Trophoblast cell (in vitro differentiated cells and primary cell): ENCODE data around the gene BICD1.

Experiments used
- DNase-seq, 2 donors: peaks; one replicate each; pipeline ENCODE4 v3.0.0-alpha.2; 2016
- H2AFZ ChIP-seq: 2 replicates; pipeline ENCODE4 v1.6.1; 2013; ENCODE audit warnings: low read length, moderate library complexity, mild to moderate bottlenecking; ENCODE audit not compliant: insufficient read depth, poor library complexity
- H2AK5ac ChIP-seq: 2 replicates; pipeline ENCODE4 v1.6.1; 2013; ENCODE audit warnings: mild to moderate bottlenecking, low read length
- H2BK120ac ChIP-seq: 2 replicates; pipeline ENCODE4 v1.6.1; 2013; ENCODE audit warnings: low read length, mild to moderate bottlenecking, moderate library complexity; ENCODE audit not compliant: insufficient read depth, poor library complexity
- H2BK12ac ChIP-seq: 2 replicates; pipeline ENCODE4 v1.6.1; 2013; ENCODE audit warnings: mild to moderate bottlenecking, low read length, moderate library complexity
- H2BK5ac ChIP-seq: 2 replicates; pipeline ENCODE4 v1.6.1; 2013; ENCODE audit warnings: low read length, low read depth, moderate library complexity, mild to moderate bottlenecking; ENCODE audit not compliant: poor library complexity
- H3K14ac ChIP-seq: 2 replicates; pipeline ENCODE4 v1.6.1; 2013; ENCODE audit warnings: mild to moderate bottlenecking, low read length
- H3K18ac ChIP-seq: 2 replicates; pipeline ENCODE4 v1.6.1; 2013; ENCODE audit warnings: mild to moderate bottlenecking, low read length
- H3K23ac ChIP-seq: 2 replicates; pipeline ENCODE4 v1.6.1; 2013; ENCODE audit warnings: low read length
- H3K27ac ChIP-seq: 2 replicates; pipeline ENCODE4 v1.5.1; 2013; ENCODE audit warnings: low read depth, mild to moderate bottlenecking, inconsistent platforms, low read length, moderate library complexity
- H3K27me3 ChIP-seq: 2 replicates; pipeline ENCODE4 v1.6.1; 2013; ENCODE audit warnings: inconsistent platforms, mild to moderate bottlenecking, low read length, moderate library complexity; ENCODE audit not compliant: insufficient read depth
- H3K36me3 ChIP-seq, 2 experiments: 1 replicate in 1 of 2; 2 replicates in 1 of 2; pipeline ENCODE4 v1.6.1; 2013; ENCODE audit warnings: low read length in 2 of 2, mild to moderate bottlenecking in 2 of 2, moderate library complexity in 1 of 2; ENCODE audit not compliant: insufficient read depth in 2 of 2, control insufficient read depth in 1 of 2
- H3K4ac ChIP-seq: 2 replicates; pipeline ENCODE4 v1.6.1; 2013; ENCODE audit warnings: low read depth, mild to moderate bottlenecking, low read length, moderate library complexity
- H3K4me1 ChIP-seq, 2 experiments: 1 replicate in 1 of 2; 2 replicates in 1 of 2; pipeline ENCODE4 v1.6.1; 2013; ENCODE audit warnings: low read length in 2 of 2, mild to moderate bottlenecking in 2 of 2, moderate library complexity in 1 of 2; ENCODE audit not compliant: insufficient read depth in 2 of 2, control insufficient read depth in 1 of 2
- H3K4me2 ChIP-seq: 2 replicates; pipeline ENCODE4 v1.6.1; 2013; ENCODE audit warnings: inconsistent platforms, mild to moderate bottlenecking, low read length, moderate library complexity
- H3K4me3 ChIP-seq: 2 replicates; pipeline ENCODE4 v1.5.1; 2013; ENCODE audit warnings: mild to moderate bottlenecking, low read depth, low read length, inconsistent platforms
- H3K79me1 ChIP-seq: one replicate; pipeline ENCODE4 v1.6.1; 2013; ENCODE audit warnings: low read length
- H3K79me2 ChIP-seq: 2 replicates; pipeline ENCODE4 v1.6.1; 2013; ENCODE audit warnings: low read length, mild to moderate bottlenecking; ENCODE audit not compliant: control insufficient read depth, insufficient read depth, poor library complexity
- H3K9ac ChIP-seq: 2 replicates; pipeline ENCODE4 v1.6.1; 2013; ENCODE audit warnings: mild to moderate bottlenecking, low read length
- H3K9me3 ChIP-seq: 2 replicates; pipeline ENCODE4 v1.6.1; 2013; ENCODE audit warnings: low read depth, mild to moderate bottlenecking, control low read depth, inconsistent platforms, low read length; ENCODE audit not compliant: insufficient read depth
- H4K12ac ChIP-seq: 2 replicates; pipeline ENCODE4 v1.6.1; 2013; ENCODE audit warnings: low read depth, mild to moderate bottlenecking, low read length, moderate library complexity
- H4K8ac ChIP-seq: 2 replicates; pipeline ENCODE4 v1.6.1; 2013; ENCODE audit warnings: low read depth, mild to moderate bottlenecking, low read length, moderate library complexity
- H4K91ac ChIP-seq: one replicate; pipeline ENCODE4 v1.6.1; 2013; ENCODE audit warnings: low read depth, mild to moderate bottlenecking, low read length, moderate library complexity
- WGBS: extraction: QIAGEN DNeasy Blood & Tissue Kit; methylation state at CpG from one replicate; pipeline ENCODE4 v1.1.7; 2013; ENCODE audit warnings: missing lambda C conversion rate; ENCODE audit not compliant: insufficient read length, insufficient coverage; ENCODE audit errors: extremely low coverage; 5-methylcytosine and 5-hydroxymethylcytosine counted together

BICD1 gene

DNA sequence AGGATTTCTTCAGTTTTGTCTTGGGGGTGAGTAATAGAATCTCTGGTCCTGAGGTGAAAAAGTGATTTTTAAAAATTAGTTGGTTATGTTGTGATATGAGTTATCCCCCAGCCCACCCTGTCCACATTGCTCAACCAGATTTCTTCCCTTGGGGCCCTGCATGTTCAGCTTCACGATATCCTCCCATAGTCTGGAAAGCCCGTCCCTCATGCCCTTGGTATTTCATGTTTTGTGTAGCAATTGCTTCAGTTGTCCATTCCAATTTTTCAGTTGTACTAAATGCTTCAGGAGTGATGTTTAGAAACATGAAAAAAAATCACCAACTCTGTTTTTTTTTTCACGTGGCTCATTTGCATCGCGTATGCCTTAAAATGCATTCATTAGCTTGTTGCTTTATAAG, 17.5 kb upstream of the BICD1 start:
- H2BK120ac ChIP-seq, result no peak overlapping the region
- H3K4me1 ChIP-seq, result peaks cover 0 to 3% of the 10 kb centered on the region in 2 experiments
- H3K9me3 ChIP-seq, result no peaks in the 10 kb centered on the region
- no peak overlapping the region for H2BK5ac ChIP-seq
- WGBS, result no CpG with 5 or more reads among the region's 5 CpGs
- no peaks in the 10 kb centered on the region for H3K79me1 ChIP-seq
- H2AFZ ChIP-seq, result no peak overlapping the region
- no peak overlapping the region for H4K8ac ChIP-seq
- no peaks in the 10 kb centered on the region for H3K36me3 ChIP-seq
- DNase-seq, result no peak
- H4K91ac ChIP-seq, result no peak overlapping the region
- H3K4me3 ChIP-seq, result no peak overlapping the region
- H3K9ac ChIP-seq, result no peak overlapping the region
- H2BK12ac ChIP-seq, result no peak overlapping the region
- H4K12ac ChIP-seq, result no peak overlapping the region
- no peaks in the 10 kb centered on the region for H3K27me3 ChIP-seq
- H2AK5ac ChIP-seq, result no peak overlapping the region
- H3K79me2 ChIP-seq, result no peaks in the 10 kb centered on the region
- no peak overlapping the region for H3K18ac ChIP-seq
- H3K4me2 ChIP-seq, result no peak overlapping the region
- H3K27ac ChIP-seq, result no peak overlapping the region
- H3K23ac ChIP-seq, result no peak overlapping the region
- no peak overlapping the region for H3K4ac ChIP-seq
- H3K14ac ChIP-seq, result no peak overlapping the region

DNA sequence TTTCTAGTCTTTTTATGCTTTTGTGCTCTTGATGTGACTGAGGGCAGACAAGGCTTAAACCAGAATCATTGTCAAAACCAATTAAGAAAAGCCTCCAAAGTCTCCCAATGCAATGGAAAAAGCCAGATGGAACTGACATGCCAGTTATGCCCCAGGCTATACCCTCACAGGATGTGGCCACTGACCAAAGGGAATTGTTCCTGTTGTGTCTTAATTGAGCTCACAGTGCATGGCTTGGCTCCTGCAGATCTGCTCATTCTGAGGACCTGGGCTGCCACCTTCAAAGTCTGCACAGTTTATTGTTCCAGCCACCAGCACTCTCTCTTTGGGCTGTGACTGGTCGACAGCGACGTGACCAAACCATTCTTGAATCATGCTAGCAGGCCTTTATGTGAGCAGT, 17.1 kb upstream of the BICD1 start:
- H3K18ac ChIP-seq, result no peak overlapping the region
- H3K36me3 ChIP-seq, result no peaks in the 10 kb centered on the region
- no peaks in the 10 kb centered on the region for H3K27me3 ChIP-seq
- no peak overlapping the region for H2AK5ac ChIP-seq
- no peak overlapping the region for H2BK5ac ChIP-seq
- no peak overlapping the region for H3K9ac ChIP-seq
- no peak overlapping the region for H4K8ac ChIP-seq
- H3K27ac ChIP-seq, result no peak overlapping the region
- H2BK12ac ChIP-seq, result no peak overlapping the region
- no peak overlapping the region for H4K12ac ChIP-seq
- H4K91ac ChIP-seq, result no peak overlapping the region
- no CpG with 5 or more reads among the region's 3 CpGs for WGBS
- no peaks in the 10 kb centered on the region for H3K79me2 ChIP-seq
- H3K4me2 ChIP-seq, result no peak overlapping the region
- no peak overlapping the region for H3K4me3 ChIP-seq
- no peak for DNase-seq
- H3K4ac ChIP-seq, result no peak overlapping the region
- H3K4me1 ChIP-seq, result peaks cover 0 to 3% of the 10 kb centered on the region in 2 experiments
- H2AFZ ChIP-seq, result no peak overlapping the region
- H3K14ac ChIP-seq, result no peak overlapping the region
- H2BK120ac ChIP-seq, result no peak overlapping the region
- no peaks in the 10 kb centered on the region for H3K79me1 ChIP-seq
- H3K23ac ChIP-seq, result no peak overlapping the region
- no peaks in the 10 kb centered on the region for H3K9me3 ChIP-seq

- H3K18ac ChIP-seq, result no peak overlapping the region
- no peak overlapping the region for H3K23ac ChIP-seq
- no peak overlapping the region for H2AFZ ChIP-seq
- H3K9ac ChIP-seq, result no peak overlapping the region
- no peak for DNase-seq
- no CpG with 5 or more reads among the region's 1 CpG for WGBS
- H4K91ac ChIP-seq, result no peak overlapping the region
- peaks cover 2% of the 10 kb centered on the region for H3K79me1 ChIP-seq
- no peak overlapping the region for H2BK12ac ChIP-seq
- H3K14ac ChIP-seq, result no peak overlapping the region
- H4K12ac ChIP-seq, result no peak overlapping the region
- H3K4me2 ChIP-seq, result no peak overlapping the region
- no peak overlapping the region for H3K4me3 ChIP-seq
- H4K8ac ChIP-seq, result no peak overlapping the region
- no peaks in the 10 kb centered on the region for H3K9me3 ChIP-seq
- H2BK120ac ChIP-seq, result no peak overlapping the region
- H3K36me3 ChIP-seq, result no peaks in the 10 kb centered on the region
- H2BK5ac ChIP-seq, result no peak overlapping the region
- H3K27me3 ChIP-seq, result no peaks in the 10 kb centered on the region
- H3K27ac ChIP-seq, result no peak overlapping the region
- H2AK5ac ChIP-seq, result no peak overlapping the region
- no peaks in the 10 kb centered on the region for H3K79me2 ChIP-seq
- H3K4ac ChIP-seq, result no peak overlapping the region
- H3K4me1 ChIP-seq, result peaks cover 0 to 3% of the 10 kb centered on the region in 2 experiments
These were observed 15.0 kb upstream of the BICD1 start for GRCh38 chr12:32091696-32092095.

GRCh38 chr12:32098112-32098511, 8.5 kb upstream of the BICD1 start:
- Histone ChIP-seq H2BK12ac (no peak overlapping the region), H3K14ac (no peak overlapping the region), H3K36me3 (no peaks in the 10 kb centered on the region)

More at GRCh38 chr12:32098112-32098511, 8.5 kb upstream of the BICD1 start:
- Histone ChIP-seq H3K18ac (no peak overlapping the region), H3K9ac (no peak overlapping the region), H4K91ac (no peak overlapping the region), H3K4me2 (no peak overlapping the region), H4K12ac (no peak overlapping the region), H2AK5ac (no peak overlapping the region), H3K9me3 (no peaks in the 10 kb centered on the region), H3K27ac (no peak overlapping the region), H3K23ac (no peak overlapping the region), H3K79me1 (peaks cover 2% of the 10 kb centered on the region), H3K4ac (no peak overlapping the region), H4K8ac (no peak overlapping the region), H3K4me3 (no peak overlapping the region), H2BK5ac (no peak overlapping the region), H3K27me3 (no peaks in the 10 kb centered on the region), H3K4me1 (no peaks in the 10 kb centered on the region), H2BK120ac (no peak overlapping the region), H3K79me2 (no peaks in the 10 kb centered on the region), H2AFZ (no peak overlapping the region)
- no peak for DNase-seq
- no CpG with 5 or more reads among the region's 4 CpGs for WGBS
